Glutamatergic neuron (in vitro differentiated cells): ENCODE data around the gene DHODH. TPM values are rescaled to one million over a fixed set of nuclear protein-coding genes. Genes with fewer than 3 reads are reported as not detected.

Experiments
- DNase-seq: peaks from one replicate; pipeline ENCODE4 v3.0.0; 2022
- H3K27ac Mint-ChIP-seq: one replicate; pipeline ENCODE4 v1.8.0; 2020; ENCODE audit warnings: mild to moderate bottlenecking, mixed read lengths, inconsistent platforms; ENCODE audit not compliant: unreplicated experiment
- H3K27me3 Mint-ChIP-seq: one replicate; pipeline ENCODE4 v1.8.0; 2020; ENCODE audit warnings: mild to moderate bottlenecking, moderate library complexity, mixed read lengths, inconsistent platforms; ENCODE audit not compliant: unreplicated experiment
- H3K36me3 Mint-ChIP-seq: one replicate; pipeline ENCODE4 v1.8.0; 2020; ENCODE audit warnings: mild to moderate bottlenecking, mixed read lengths, inconsistent platforms; ENCODE audit not compliant: unreplicated experiment
- H3K4me1 Mint-ChIP-seq: one replicate; pipeline ENCODE4 v1.8.0; 2020; ENCODE audit warnings: mild to moderate bottlenecking, low read depth, mixed read lengths, inconsistent platforms; ENCODE audit not compliant: unreplicated experiment
- H3K4me3 Mint-ChIP-seq: one replicate; pipeline ENCODE4 v1.8.0; 2020; ENCODE audit warnings: mild to moderate bottlenecking, mixed read lengths, inconsistent platforms; ENCODE audit not compliant: unreplicated experiment
- H3K9me3 Mint-ChIP-seq: one replicate; pipeline ENCODE4 v1.8.0; 2020; ENCODE audit warnings: mild to moderate bottlenecking, moderate library complexity, mixed read lengths, inconsistent platforms; ENCODE audit not compliant: unreplicated experiment
- CTCF ChIP-seq: fragments of 200-600 bp; sonication (generic); IDR thresholded peaks from one replicate; pipeline ENCODE4 v1.5.0; 2021; ENCODE audit not compliant: partially characterized antibody, unreplicated experiment
- total RNA-seq: library from RNA; stranded (reverse); fragmentation: NEBNext Ultra II Directional; extraction: Animal tissue kit (Norgen Biotek cat#: 25700); gene quantifications from one replicate; pipeline ENCODE4 v1.2.1, GENCODE V29; 2021; ENCODE audit not compliant: unreplicated experiment

DHODH gene
- total RNA-seq, 1 donor from 2014 or later: 9.1 TPM

GRCh38 chr16:72021043-72021442, 12.5 kb downstream of the DHODH start:
- no peaks in the 10 kb centered on the region for H3K27me3 Mint-ChIP-seq
- H3K4me1 Mint-ChIP-seq: no peaks in the 10 kb centered on the region
- peak; percentile 61 for DNase-seq
- H3K36me3 Mint-ChIP-seq: no peaks in the 10 kb centered on the region
- H3K9me3 Mint-ChIP-seq: peaks cover 3% of the 10 kb centered on the region
- H3K27ac Mint-ChIP-seq: no peak overlapping the region
- no peak overlapping the region for H3K4me3 Mint-ChIP-seq
- peak; percentile 69 for TF ChIP-seq CTCF

- Mint-ChIP-seq H3K9me3 (peaks cover 3% of the 10 kb centered on the region), H3K36me3 (no peaks in the 10 kb centered on the region), H3K27ac (no peak overlapping the region), H3K4me3 (no peak overlapping the region), H3K27me3 (no peaks in the 10 kb centered on the region), H3K4me1 (no peaks in the 10 kb centered on the region)
- no peak for DNase-seq
- no peak for TF ChIP-seq CTCF
Measured at GRCh38 chr16:72022127-72022526, 13.6 kb downstream of the DHODH start.

GRCh38 chr16:72023962-72024361, 15.4 kb downstream of the DHODH start:
- no peaks in the 10 kb centered on the region for H3K27me3 Mint-ChIP-seq
- peaks cover 3% of the 10 kb centered on the region for H3K9me3 Mint-ChIP-seq
- DNase-seq: no peak
- TF ChIP-seq CTCF: no peak
- no peaks in the 10 kb centered on the region for H3K36me3 Mint-ChIP-seq
- H3K27ac Mint-ChIP-seq: no peak overlapping the region
- H3K4me1 Mint-ChIP-seq: no peaks in the 10 kb centered on the region
- no peak overlapping the region for H3K4me3 Mint-ChIP-seq

GRCh38 chr16:72024862-72025382, 16.4 kb downstream of the DHODH start:
- DNase-seq: no peak
- Mint-ChIP-seq H3K27ac (no peak overlapping the region), H3K36me3 (no peaks in the 10 kb centered on the region), H3K9me3 (peaks cover 3% of the 10 kb centered on the region), H3K4me1 (no peaks in the 10 kb centered on the region), H3K4me3 (no peak overlapping the region), H3K27me3 (no peaks in the 10 kb centered on the region)
- TF ChIP-seq CTCF: no peak

- Mint-ChIP-seq H3K4me1 (no peaks in the 10 kb centered on the region), H3K36me3 (no peaks in the 10 kb centered on the region), H3K9me3 (peaks cover 3% of the 10 kb centered on the region), H3K27me3 (no peaks in the 10 kb centered on the region), H3K4me3 (no peak overlapping the region), H3K27ac (no peak overlapping the region)
- no peak for DNase-seq
- no peak for TF ChIP-seq CTCF
Measured at GRCh38 chr16:72025404-72026114, 17.0 kb downstream of the DHODH start.
